HepG2 (cell line): ENCODE data around the gene CYCS. TPM values are rescaled to one million over a fixed set of nuclear protein-coding genes. Genes with fewer than 3 reads are reported as not detected.

Experiments used
- ATF7-NPFF ChIP-seq: sonication (generic); formaldehyde crosslinking; IDR thresholded peaks from 2 replicates; pipeline ENCODE4 v1.8.1; 2023; ENCODE audit warnings: mild to moderate bottlenecking, low read depth, missing genetic modification reagents, moderate library complexity
- EHMT2 ChIP-seq: fragments of 200-600 bp; sonication (generic); IDR thresholded peaks from 2 replicates; pipeline ENCODE4 v1.7.0; 2017; ENCODE audit warnings: antibody characterized with exemption, low read depth, low read length, borderline replicate concordance
- GPN1 ChIP-seq: sonication (generic); formaldehyde crosslinking; IDR thresholded peaks from 2 replicates; pipeline ENCODE4 v1.5.1; 2020; ENCODE audit warnings: missing genetic modification reagents, borderline replicate concordance
- PHF5A ChIP-seq: IDR thresholded peaks from one replicate; pipeline ENCODE4 v1.6.1; 2018; ENCODE audit warnings: low read depth, missing genetic modification reagents; ENCODE audit not compliant: unreplicated experiment
- TEAD2 ChIP-seq: sonication (generic); formaldehyde crosslinking; IDR thresholded peaks from 2 replicates; pipeline ENCODE4 v1.9.0; 2021; ENCODE audit warnings: missing genetic modification reagents
- TOPORS ChIP-seq: sonication (generic); formaldehyde crosslinking; IDR thresholded peaks from 2 replicates; pipeline ENCODE4 v1.8.0; 2023; ENCODE audit warnings: mild to moderate bottlenecking, missing genetic modification reagents
- ZNF572 ChIP-seq: sonication (generic); formaldehyde crosslinking; IDR thresholded peaks from 2 replicates; pipeline ENCODE4 v1.5.1; 2020; ENCODE audit warnings: mild to moderate bottlenecking, missing genetic modification reagents
- ZNF720 ChIP-seq: sonication (generic); formaldehyde crosslinking; IDR thresholded peaks from 2 replicates; pipeline ENCODE4 v1.4.0; 2020; ENCODE audit warnings: missing genetic modification reagents
- ZNF761 ChIP-seq: sonication (generic); formaldehyde crosslinking; conservative IDR thresholded peaks from 2 replicates; pipeline ENCODE4 v1.4.0; 2020; ENCODE audit warnings: mild to moderate bottlenecking, missing genetic modification reagents
- ZNF768 ChIP-seq: sonication (generic); formaldehyde crosslinking; IDR thresholded peaks from 2 replicates; pipeline ENCODE4 v1.4.0; 2020; ENCODE audit warnings: missing genetic modification reagents
- ZNF772 ChIP-seq: sonication (generic); formaldehyde crosslinking; IDR thresholded peaks from 2 replicates; pipeline ENCODE4 v1.5.0; 2020; ENCODE audit warnings: mild to moderate bottlenecking, missing genetic modification reagents
- ZSCAN29 ChIP-seq: sonication (generic); formaldehyde crosslinking; conservative IDR thresholded peaks from 2 replicates; pipeline ENCODE4 v1.4.0; 2020; ENCODE audit warnings: mild to moderate bottlenecking, missing genetic modification reagents
- polyA plus RNA-seq, 8 experiments: library from polyadenylated mRNA; depleted of rRNA in 3 of 8; stranded (reverse) in 7 of 8; unstranded in 1 of 8; fragments of >200 nt; fragmentation: Illumina TruSeq in 4 of 8; extraction: Trizol in 4 of 8; gene quantifications; 2 replicates each; pipeline versions ENCODE4 v1.2.1 to v1.2.3, GENCODE V29; 2011 to 2016; ENCODE audit warnings: low read depth in 4 of 8, missing spikeins in 1 of 8, mixed read lengths in 1 of 8; ENCODE audit not compliant: insufficient read depth in 1 of 8
- total RNA-seq, 5 experiments: library from RNA; depleted of rRNA; stranded (reverse); fragments of >200 nt; fragmentation: Illumina TruSeq; extraction: Trizol; gene quantifications; 2 replicates each; pipeline ENCODE4 v1.2.3, GENCODE V29; 2016; ENCODE audit warnings: low read depth in 1 of 5
- TF ChIP-seq, protein P1 (sequence below): sonication (generic); formaldehyde crosslinking; IDR thresholded peaks from 2 replicates; pipeline ENCODE4 v1.4.0; 2020; ENCODE audit warnings: missing genetic modification reagents, borderline replicate concordance
- TF ChIP-seq, protein P2 (sequence below): sonication (generic); formaldehyde crosslinking; IDR thresholded peaks from 2 replicates; pipeline ENCODE4; 2020; ENCODE audit warnings: missing genetic modification reagents, mild to moderate bottlenecking, borderline replicate concordance
- TF ChIP-seq, protein P3 (sequence below): sonication (generic); formaldehyde crosslinking; IDR thresholded peaks from 2 replicates; pipeline ENCODE4 v1.5.1; 2020; ENCODE audit warnings: mild to moderate bottlenecking, missing genetic modification reagents, borderline replicate concordance

CYCS gene
- total and polyA plus RNA-seq, 2 of the 13 experiments (the other 11 are each of a cell fraction or from before 2014, with no cell fraction given) = 35.9 to 202 TPM

DNA sequence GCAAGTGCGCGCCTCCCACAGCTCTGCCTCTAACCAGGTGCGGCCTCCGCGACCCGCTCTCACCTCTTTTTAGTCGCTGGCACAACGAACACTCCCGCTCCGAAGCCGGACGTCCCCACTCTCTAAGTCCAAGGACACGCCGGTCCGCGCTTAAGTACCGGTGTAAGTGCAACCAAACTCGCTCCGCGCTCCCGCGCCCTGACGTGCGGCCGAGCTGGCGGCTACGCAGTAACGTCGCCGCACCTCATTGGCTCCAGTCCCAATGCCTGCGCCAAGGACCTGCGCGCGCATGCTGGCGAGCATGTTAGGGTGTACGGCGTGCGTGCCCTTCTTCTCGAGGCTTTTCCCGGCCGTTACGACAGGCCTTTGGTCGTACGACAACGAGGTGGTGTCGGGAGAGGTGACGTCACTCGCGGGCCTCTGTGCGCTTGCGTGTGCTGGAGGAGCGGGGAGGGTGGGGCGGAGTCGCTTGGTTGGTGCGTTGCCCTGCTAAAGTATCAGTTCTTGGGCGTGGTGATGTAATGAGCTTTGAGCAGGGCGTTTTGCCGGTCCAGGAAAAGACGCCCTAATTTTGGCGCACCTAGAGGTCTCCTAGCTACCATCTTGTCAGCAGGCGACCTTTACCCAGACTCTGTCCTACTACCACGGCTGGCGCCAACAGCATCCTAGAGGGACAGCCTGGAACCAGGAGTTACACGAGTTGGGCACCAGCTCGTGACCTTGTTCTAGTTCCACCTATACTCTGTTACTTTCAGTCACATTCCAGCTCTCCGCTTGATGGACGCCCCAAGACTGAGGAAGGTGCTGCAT, at the start of gene CYCS (continued):
- TF ChIP-seq ZNF720 (CRISPR knock-in tag) (no peak), ZNF572 (CRISPR knock-in tag) (no peak; the same call in 1 of the 2 replicates), ZNF768 (CRISPR knock-in tag) (peak; percentile 42), ZSCAN29 (CRISPR knock-in tag) (peak; percentile 92), PHF5A (CRISPR knock-in tag) (peak; percentile 66), TOPORS (CRISPR knock-in tag) (peak; percentile 97), GPN1 (CRISPR knock-in tag) (no peak), ZNF761 (CRISPR knock-in tag) (peak; percentile 91; the same call in 1 of the 2 replicates), EHMT2 (0 out of 2 replicates have a peak, but pooled peaks have one; percentile 30), ATF7-NPFF (CRISPR knock-in tag) (peak; percentile 93), ZNF772 (CRISPR knock-in tag) (peak; percentile 90), TEAD2 (no peak)
- TF ChIP-seq, protein P1, sequence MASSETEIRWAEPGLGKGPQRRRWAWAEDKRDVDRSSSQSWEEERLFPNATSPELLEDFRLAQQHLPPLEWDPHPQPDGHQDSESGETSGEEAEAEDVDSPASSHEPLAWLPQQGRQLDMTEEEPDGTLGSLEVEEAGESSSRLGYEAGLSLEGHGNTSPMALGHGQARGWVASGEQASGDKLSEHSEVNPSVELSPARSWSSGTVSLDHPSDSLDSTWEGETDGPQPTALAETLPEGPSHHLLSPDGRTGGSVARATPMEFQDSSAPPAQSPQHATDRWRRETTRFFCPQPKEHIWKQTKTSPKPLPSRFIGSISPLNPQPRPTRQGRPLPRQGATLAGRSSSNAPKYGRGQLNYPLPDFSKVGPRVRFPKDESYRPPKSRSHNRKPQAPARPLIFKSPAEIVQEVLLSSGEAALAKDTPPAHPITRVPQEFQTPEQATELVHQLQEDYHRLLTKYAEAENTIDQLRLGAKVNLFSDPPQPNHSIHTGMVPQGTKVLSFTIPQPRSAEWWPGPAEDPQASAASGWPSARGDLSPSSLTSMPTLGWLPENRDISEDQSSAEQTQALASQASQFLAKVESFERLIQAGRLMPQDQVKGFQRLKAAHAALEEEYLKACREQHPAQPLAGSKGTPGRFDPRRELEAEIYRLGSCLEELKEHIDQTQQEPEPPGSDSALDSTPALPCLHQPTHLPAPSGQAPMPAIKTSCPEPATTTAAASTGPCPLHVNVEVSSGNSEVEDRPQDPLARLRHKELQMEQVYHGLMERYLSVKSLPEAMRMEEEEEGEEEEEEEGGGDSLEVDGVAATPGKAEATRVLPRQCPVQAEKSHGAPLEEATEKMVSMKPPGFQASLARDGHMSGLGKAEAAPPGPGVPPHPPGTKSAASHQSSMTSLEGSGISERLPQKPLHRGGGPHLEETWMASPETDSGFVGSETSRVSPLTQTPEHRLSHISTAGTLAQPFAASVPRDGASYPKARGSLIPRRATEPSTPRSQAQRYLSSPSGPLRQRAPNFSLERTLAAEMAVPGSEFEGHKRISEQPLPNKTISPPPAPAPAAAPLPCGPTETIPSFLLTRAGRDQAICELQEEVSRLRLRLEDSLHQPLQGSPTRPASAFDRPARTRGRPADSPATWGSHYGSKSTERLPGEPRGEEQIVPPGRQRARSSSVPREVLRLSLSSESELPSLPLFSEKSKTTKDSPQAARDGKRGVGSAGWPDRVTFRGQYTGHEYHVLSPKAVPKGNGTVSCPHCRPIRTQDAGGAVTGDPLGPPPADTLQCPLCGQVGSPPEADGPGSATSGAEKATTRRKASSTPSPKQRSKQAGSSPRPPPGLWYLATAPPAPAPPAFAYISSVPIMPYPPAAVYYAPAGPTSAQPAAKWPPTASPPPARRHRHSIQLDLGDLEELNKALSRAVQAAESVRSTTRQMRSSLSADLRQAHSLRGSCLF (CRISPR knock-in tag) = no peak
- TF ChIP-seq, protein P2, sequence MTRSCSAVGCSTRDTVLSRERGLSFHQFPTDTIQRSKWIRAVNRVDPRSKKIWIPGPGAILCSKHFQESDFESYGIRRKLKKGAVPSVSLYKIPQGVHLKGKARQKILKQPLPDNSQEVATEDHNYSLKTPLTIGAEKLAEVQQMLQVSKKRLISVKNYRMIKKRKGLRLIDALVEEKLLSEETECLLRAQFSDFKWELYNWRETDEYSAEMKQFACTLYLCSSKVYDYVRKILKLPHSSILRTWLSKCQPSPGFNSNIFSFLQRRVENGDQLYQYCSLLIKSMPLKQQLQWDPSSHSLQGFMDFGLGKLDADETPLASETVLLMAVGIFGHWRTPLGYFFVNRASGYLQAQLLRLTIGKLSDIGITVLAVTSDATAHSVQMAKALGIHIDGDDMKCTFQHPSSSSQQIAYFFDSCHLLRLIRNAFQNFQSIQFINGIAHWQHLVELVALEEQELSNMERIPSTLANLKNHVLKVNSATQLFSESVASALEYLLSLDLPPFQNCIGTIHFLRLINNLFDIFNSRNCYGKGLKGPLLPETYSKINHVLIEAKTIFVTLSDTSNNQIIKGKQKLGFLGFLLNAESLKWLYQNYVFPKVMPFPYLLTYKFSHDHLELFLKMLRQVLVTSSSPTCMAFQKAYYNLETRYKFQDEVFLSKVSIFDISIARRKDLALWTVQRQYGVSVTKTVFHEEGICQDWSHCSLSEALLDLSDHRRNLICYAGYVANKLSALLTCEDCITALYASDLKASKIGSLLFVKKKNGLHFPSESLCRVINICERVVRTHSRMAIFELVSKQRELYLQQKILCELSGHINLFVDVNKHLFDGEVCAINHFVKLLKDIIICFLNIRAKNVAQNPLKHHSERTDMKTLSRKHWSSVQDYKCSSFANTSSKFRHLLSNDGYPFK = peak; percentile 91; the same call in 1 of the 2 replicates
- TF ChIP-seq, protein P3, sequence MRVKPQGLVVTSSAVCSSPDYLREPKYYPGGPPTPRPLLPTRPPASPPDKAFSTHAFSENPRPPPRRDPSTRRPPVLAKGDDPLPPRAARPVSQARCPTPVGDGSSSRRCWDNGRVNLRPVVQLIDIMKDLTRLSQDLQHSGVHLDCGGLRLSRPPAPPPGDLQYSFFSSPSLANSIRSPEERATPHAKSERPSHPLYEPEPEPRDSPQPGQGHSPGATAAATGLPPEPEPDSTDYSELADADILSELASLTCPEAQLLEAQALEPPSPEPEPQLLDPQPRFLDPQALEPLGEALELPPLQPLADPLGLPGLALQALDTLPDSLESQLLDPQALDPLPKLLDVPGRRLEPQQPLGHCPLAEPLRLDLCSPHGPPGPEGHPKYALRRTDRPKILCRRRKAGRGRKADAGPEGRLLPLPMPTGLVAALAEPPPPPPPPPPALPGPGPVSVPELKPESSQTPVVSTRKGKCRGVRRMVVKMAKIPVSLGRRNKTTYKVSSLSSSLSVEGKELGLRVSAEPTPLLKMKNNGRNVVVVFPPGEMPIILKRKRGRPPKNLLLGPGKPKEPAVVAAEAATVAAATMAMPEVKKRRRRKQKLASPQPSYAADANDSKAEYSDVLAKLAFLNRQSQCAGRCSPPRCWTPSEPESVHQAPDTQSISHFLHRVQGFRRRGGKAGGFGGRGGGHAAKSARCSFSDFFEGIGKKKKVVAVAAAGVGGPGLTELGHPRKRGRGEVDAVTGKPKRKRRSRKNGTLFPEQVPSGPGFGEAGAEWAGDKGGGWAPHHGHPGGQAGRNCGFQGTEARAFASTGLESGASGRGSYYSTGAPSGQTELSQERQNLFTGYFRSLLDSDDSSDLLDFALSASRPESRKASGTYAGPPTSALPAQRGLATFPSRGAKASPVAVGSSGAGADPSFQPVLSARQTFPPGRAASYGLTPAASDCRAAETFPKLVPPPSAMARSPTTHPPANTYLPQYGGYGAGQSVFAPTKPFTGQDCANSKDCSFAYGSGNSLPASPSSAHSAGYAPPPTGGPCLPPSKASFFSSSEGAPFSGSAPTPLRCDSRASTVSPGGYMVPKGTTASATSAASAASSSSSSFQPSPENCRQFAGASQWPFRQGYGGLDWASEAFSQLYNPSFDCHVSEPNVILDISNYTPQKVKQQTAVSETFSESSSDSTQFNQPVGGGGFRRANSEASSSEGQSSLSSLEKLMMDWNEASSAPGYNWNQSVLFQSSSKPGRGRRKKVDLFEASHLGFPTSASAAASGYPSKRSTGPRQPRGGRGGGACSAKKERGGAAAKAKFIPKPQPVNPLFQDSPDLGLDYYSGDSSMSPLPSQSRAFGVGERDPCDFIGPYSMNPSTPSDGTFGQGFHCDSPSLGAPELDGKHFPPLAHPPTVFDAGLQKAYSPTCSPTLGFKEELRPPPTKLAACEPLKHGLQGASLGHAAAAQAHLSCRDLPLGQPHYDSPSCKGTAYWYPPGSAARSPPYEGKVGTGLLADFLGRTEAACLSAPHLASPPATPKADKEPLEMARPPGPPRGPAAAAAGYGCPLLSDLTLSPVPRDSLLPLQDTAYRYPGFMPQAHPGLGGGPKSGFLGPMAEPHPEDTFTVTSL (CRISPR knock-in tag) = peak; percentile 45
